Activated T-cell treated with anti-CD3 and anti-CD28 coated beads, Interleukin-2, amount 50 U/mL, for 24 hours (primary cell): Measurements from ENCODE around the gene SKAP1.

Source experiments
- DNase-seq: peaks from one replicate; pipeline ENCODE4 v3.0.0-alpha.2; 2020
- H3K27ac Mint-ChIP-seq: 2 replicates; pipeline ENCODE4 v1.8.0; 2020; ENCODE audit warnings: mild to moderate bottlenecking, mixed read lengths
- H3K27me3 Mint-ChIP-seq: 2 replicates; pipeline ENCODE4 v1.8.0; 2020; ENCODE audit warnings: mixed read lengths
- H3K36me3 Mint-ChIP-seq: 2 replicates; pipeline ENCODE4 v1.8.0; 2020; ENCODE audit warnings: low read depth, mixed read lengths
- H3K4me1 Mint-ChIP-seq: 2 replicates; pipeline ENCODE4 v1.8.0; 2020; ENCODE audit warnings: low read depth, mixed read lengths
- H3K4me3 Mint-ChIP-seq: 2 replicates; pipeline ENCODE4 v1.8.0; 2020; ENCODE audit warnings: mild to moderate bottlenecking, moderate library complexity, mixed read lengths
- H3K9me3 Mint-ChIP-seq: 2 replicates; pipeline ENCODE4 v1.8.0; 2020; ENCODE audit warnings: mixed read lengths

Gene SKAP1

GRCh38 chr17:48102043-48102750 is 327.8 kb downstream of the SKAP1 start:
- Mint-ChIP-seq H3K27me3 (no peaks in the 10 kb centered on the region), H3K36me3 (peaks cover 13% of the 10 kb centered on the region), H3K4me3 (peak overlapping the region; percentile 99), H3K27ac (peak overlapping the region; percentile 80), H3K4me1 (peaks cover 52% of the 10 kb centered on the region), H3K9me3 (peaks cover 8% of the 10 kb centered on the region)
- no peak for DNase-seq

- H3K27me3 Mint-ChIP-seq = no peaks in the 10 kb centered on the region
- peak; percentile 96 for DNase-seq
- H3K27ac Mint-ChIP-seq = peak within 1 kb of the TSS; percentile 94
- H3K4me3 Mint-ChIP-seq = peak within 1 kb of the TSS; percentile 99
- peaks cover 49% of the 10 kb centered on the region for H3K4me1 Mint-ChIP-seq
- H3K36me3 Mint-ChIP-seq = peaks cover 14% of the 10 kb centered on the region
- peaks cover 8% of the 10 kb centered on the region for H3K9me3 Mint-ChIP-seq
Observed at GRCh38 chr17:48101012-48101720, 328.8 kb downstream of the SKAP1 start, which contains the start of gene CBX1. CBX1 (minus strand) TSS chr17:48101478; CDS start chr17:48077004, 24,474 bp downstream.

- peaks cover 8% of the 10 kb centered on the region for H3K9me3 Mint-ChIP-seq
- no peaks in the 10 kb centered on the region for H3K27me3 Mint-ChIP-seq
- H3K4me1 Mint-ChIP-seq = peaks cover 54% of the 10 kb centered on the region
- peak overlapping the region; percentile 94 for H3K27ac Mint-ChIP-seq
- peaks cover 17% of the 10 kb centered on the region for H3K36me3 Mint-ChIP-seq
- DNase-seq = no peak
- peak overlapping the region; percentile 99 for H3K4me3 Mint-ChIP-seq
Observed at GRCh38 chr17:48100591-48101011, 329.4 kb downstream of the SKAP1 start.

- no peak for DNase-seq
- peaks cover 8% of the 10 kb centered on the region for H3K9me3 Mint-ChIP-seq
- peak overlapping the region; percentile 94 for H3K27ac Mint-ChIP-seq
- peaks cover 19% of the 10 kb centered on the region for H3K36me3 Mint-ChIP-seq
- H3K4me1 Mint-ChIP-seq = peaks cover 56% of the 10 kb centered on the region
- H3K27me3 Mint-ChIP-seq = no peaks in the 10 kb centered on the region
- H3K4me3 Mint-ChIP-seq = peak overlapping the region; percentile 99
Observed at GRCh38 chr17:48100160-48100559, 329.9 kb downstream of the SKAP1 start.

- Mint-ChIP-seq H3K4me1 (peaks cover 43% of the 10 kb centered on the region), H3K4me3 (no peak overlapping the region), H3K9me3 (no peaks in the 10 kb centered on the region), H3K27me3 (no peaks in the 10 kb centered on the region), H3K27ac (no peak overlapping the region), H3K36me3 (peaks cover 35% of the 10 kb centered on the region)
- DNase-seq = no peak
Observed at GRCh38 chr17:48095611-48096010, 334.4 kb downstream of the SKAP1 start.

- Mint-ChIP-seq H3K4me1 (peaks cover 30% of the 10 kb centered on the region), H3K4me3 (no peak overlapping the region), H3K9me3 (no peaks in the 10 kb centered on the region), H3K27me3 (no peaks in the 10 kb centered on the region), H3K27ac (peak overlapping the region; percentile 31), H3K36me3 (peaks cover 35% of the 10 kb centered on the region)
- no peak for DNase-seq
Observed at GRCh38 chr17:48093341-48094045, 336.5 kb downstream of the SKAP1 start.

- Mint-ChIP-seq H3K4me3 (no peak overlapping the region), H3K36me3 (peaks cover 11% of the 10 kb centered on the region), H3K27ac (no peak overlapping the region), H3K4me1 (peaks cover 17% of the 10 kb centered on the region), H3K9me3 (no peaks in the 10 kb centered on the region), H3K27me3 (no peaks in the 10 kb centered on the region)
- no peak for DNase-seq
Observed at GRCh38 chr17:48084932-48085331, 345.1 kb downstream of the SKAP1 start.
